Measurements from ENCODE around the gene TIGD7. TPM values are rescaled to one million over a fixed set of nuclear protein-coding genes. Genes with fewer than 3 reads are reported as not detected.

The TIGD7 gene
- total RNA-seq, 2 donors from 2014 or later, result 4.4 to 15.5 TPM

GRCh38 chr16:3256866-3257465, 48.3 kb downstream of the TIGD7 start:
- no peaks in the 10 kb centered on the region for H3K27me3 ChIP-seq (replicated peaks; ENCODE audit: insufficient read depth)
- intact Hi-C loops (cut with DNase I), result no loop called here
- no peaks in the 10 kb centered on the region for H3K36me3 ChIP-seq
- no peak for DNase-seq (ENCODE audit: low spot score)
- H3K27ac ChIP-seq, result no peak overlapping the region
- no peaks in the 10 kb centered on the region for H3K9me3 ChIP-seq
- no peaks in the 10 kb centered on the region for H3K4me1 ChIP-seq (replicated peaks)
- 74% methylated on average over 9 of the region's 9 CpGs for WGBS
- no peak overlapping the region for H3K4me3 ChIP-seq
- TF ChIP-seq POLR2AphosphoS5 (IDR thresholded peaks at IDR 0.05) (no peak), POLR2A (IDR thresholded peaks at IDR 0.05) (no peak), CTCF (IDR thresholded peaks at IDR 0.05) (no peak)

DNA sequence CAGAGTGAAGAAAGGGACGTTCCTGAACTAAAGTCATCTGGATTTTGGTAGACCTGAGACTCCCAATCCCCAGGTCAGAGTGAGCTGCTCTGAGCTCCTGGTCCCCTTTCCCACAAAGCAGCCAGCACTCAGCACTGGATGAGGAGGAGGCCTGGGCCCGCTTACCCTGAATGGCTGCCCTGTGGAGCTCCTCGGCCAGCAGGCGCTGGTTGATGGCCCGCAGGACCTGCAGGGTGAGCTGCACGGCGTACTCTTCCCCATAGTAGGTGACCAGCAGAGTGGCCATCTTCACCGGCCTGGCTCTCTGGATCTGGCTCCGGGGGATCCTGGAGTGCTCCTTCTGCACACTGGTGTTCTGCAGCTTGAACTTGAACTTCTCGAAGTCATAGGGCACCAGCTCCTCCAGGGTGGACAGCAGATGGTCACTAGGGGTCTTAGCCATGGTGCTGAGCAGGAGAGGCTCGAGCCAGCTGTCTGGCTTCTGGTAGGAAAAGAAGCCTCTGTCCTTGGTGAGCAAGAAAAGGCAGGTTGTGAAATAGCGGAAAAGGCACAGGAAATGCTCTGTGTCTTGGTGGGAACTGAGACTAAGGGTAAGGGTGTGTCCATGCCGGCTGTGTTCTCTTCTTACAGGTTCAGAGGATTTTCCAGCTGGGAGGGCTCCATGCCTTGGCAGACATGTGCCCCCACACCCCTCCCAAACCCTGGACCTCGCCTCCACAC, 48.9 kb downstream of the TIGD7 start, which contains the start of gene MEFV:
TSS of gene MEFV (minus strand) at position 488 of the 720 bp plus-strand sequence. CDS start at position 442, 46 bp downstream.
- TF ChIP-seq POLR2A (IDR thresholded peaks at IDR 0.05), result no peak
- TF ChIP-seq CTCF (IDR thresholded peaks at IDR 0.05), result no peak
- no peak for TF ChIP-seq POLR2AphosphoS5 (IDR thresholded peaks at IDR 0.05)
- no peaks in the 10 kb centered on the region for H3K36me3 ChIP-seq
- DNase-seq (ENCODE audit: low spot score), result no peak
- H3K4me1 ChIP-seq (replicated peaks), result no peaks in the 10 kb centered on the region
- intact Hi-C loops (cut with DNase I), result no loop called here
- 80% methylated on average over 14 of the region's 14 CpGs for WGBS
- H3K4me3 ChIP-seq, result no peak within 1 kb of the TSS
- no peaks in the 10 kb centered on the region for H3K9me3 ChIP-seq
- H3K27ac ChIP-seq, result no peak within 1 kb of the TSS
- no peaks in the 10 kb centered on the region for H3K27me3 ChIP-seq (replicated peaks; ENCODE audit: insufficient read depth)

GRCh38 chr16:3254309-3254708, 50.9 kb downstream of the TIGD7 start:
- Histone ChIP-seq H3K9me3 (no peaks in the 10 kb centered on the region), H3K27me3 (replicated peaks; ENCODE audit: insufficient read depth) (no peaks in the 10 kb centered on the region), H3K4me1 (replicated peaks) (no peaks in the 10 kb centered on the region), H3K27ac (no peak overlapping the region), H3K4me3 (no peak overlapping the region), H3K36me3 (no peaks in the 10 kb centered on the region)
- WGBS, result 45% methylated on average over 22 of the region's 35 CpGs
- intact Hi-C loops (cut with DNase I), result no loop called here
- no peak for DNase-seq (ENCODE audit: low spot score)
- TF ChIP-seq CTCF (IDR thresholded peaks at IDR 0.05) (no peak), POLR2A (IDR thresholded peaks at IDR 0.05) (no peak), POLR2AphosphoS5 (IDR thresholded peaks at IDR 0.05) (no peak)

GRCh38 chr16:3252967-3253366, 52.3 kb downstream of the TIGD7 start:
- H3K4me3 ChIP-seq, result no peak overlapping the region
- H3K9me3 ChIP-seq, result no peaks in the 10 kb centered on the region
- DNase-seq (ENCODE audit: low spot score), result no peak
- intact Hi-C loops (cut with DNase I), result no loop called here
- TF ChIP-seq POLR2AphosphoS5 (IDR thresholded peaks at IDR 0.05), result no peak
- TF ChIP-seq POLR2A (IDR thresholded peaks at IDR 0.05), result no peak
- no peak for TF ChIP-seq CTCF (IDR thresholded peaks at IDR 0.05)
- no peaks in the 10 kb centered on the region for H3K27me3 ChIP-seq (replicated peaks; ENCODE audit: insufficient read depth)
- H3K4me1 ChIP-seq (replicated peaks), result no peaks in the 10 kb centered on the region
- no peak overlapping the region for H3K27ac ChIP-seq
- H3K36me3 ChIP-seq, result no peaks in the 10 kb centered on the region
- 78% methylated on average over 4 of the region's 4 CpGs for WGBS

DNA sequence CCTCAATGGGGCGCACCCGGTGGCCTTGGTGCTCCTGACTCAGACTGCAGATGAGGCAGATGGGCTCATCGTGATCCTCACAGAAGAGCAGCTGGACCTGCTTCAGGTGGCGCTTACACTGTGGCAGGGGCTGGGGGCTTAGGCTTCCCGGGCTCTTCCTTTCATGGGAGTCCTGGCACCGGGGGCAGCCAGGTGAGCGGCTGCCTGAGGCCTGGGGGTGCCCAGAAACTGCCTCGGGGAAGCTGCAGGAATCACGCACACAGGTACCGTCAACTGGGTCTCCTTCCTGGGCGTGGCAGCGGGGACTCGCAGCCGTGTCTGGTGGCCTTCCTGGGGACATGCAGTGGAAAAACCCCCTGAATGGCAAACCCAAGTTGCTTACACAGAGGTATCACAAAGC, 55.8 kb downstream of the TIGD7 start:
- no peaks in the 10 kb centered on the region for H3K36me3 ChIP-seq
- no peak for DNase-seq (ENCODE audit: low spot score)
- WGBS, result 82% methylated on average over 9 of the region's 14 CpGs
- no peak overlapping the region for H3K27ac ChIP-seq
- no peaks in the 10 kb centered on the region for H3K27me3 ChIP-seq (replicated peaks; ENCODE audit: insufficient read depth)
- no peak for TF ChIP-seq POLR2AphosphoS5 (IDR thresholded peaks at IDR 0.05)
- TF ChIP-seq CTCF (IDR thresholded peaks at IDR 0.05), result no peak
- no peak overlapping the region for H3K4me3 ChIP-seq
- intact Hi-C loops (cut with DNase I), result no loop called here
- no peaks in the 10 kb centered on the region for H3K4me1 ChIP-seq (replicated peaks)
- H3K9me3 ChIP-seq, result no peaks in the 10 kb centered on the region

All from prostate gland (tissue), 2 donors.